Natural killer cell treated with Interleukin-12 subunit alpha and Interleukin-12 subunit beta and Interleukin-15 and Interleukin-18, amount 100 ng/mL, for 72 hours (primary cell): Measurements from ENCODE around the gene SRSF9. TPM values are rescaled to one million over a fixed set of nuclear protein-coding genes. Genes with fewer than 3 reads are reported as not detected.
A peak's percentile ranks its signal among the peaks of the same experiment; 100 is the strongest.
"Not testable (repeated sequence)": the region's sequence is repeated elsewhere in the genome, so short reads cannot be mapped to it uniquely, and the experiment has no call there.

Source experiments
- ATAC-seq, 2 donors: fragments of 150-1000 bp; cut with Tn5 transposase in 1 of 2; sonication (Bioruptor Pico), chemical (Tn5 transposase) in 1 of 2; 2 replicates each; pipeline ENCODE4 v1.10.0; 2021
- DNase-seq: peaks from one replicate; pipeline ENCODE4 v3.0.0; 2022; ENCODE audit warnings: low spot score
- H3K27ac Mint-ChIP-seq, 2 donors: 1 replicate in 1 of 2; 2 replicates in 1 of 2; pipeline ENCODE4 v1.8.0; 2022; ENCODE audit warnings: mixed read lengths in 2 of 2, mild to moderate bottlenecking in 1 of 2, moderate library complexity in 1 of 2
- H3K27me3 Mint-ChIP-seq, 2 donors: 1 replicate in 1 of 2; 2 replicates in 1 of 2; pipeline ENCODE4 v1.8.0; 2022; ENCODE audit warnings: mixed read lengths in 2 of 2
- H3K36me3 Mint-ChIP-seq: one replicate; pipeline ENCODE4 v1.8.0; 2022; ENCODE audit warnings: mixed read lengths
- H3K4me1 Mint-ChIP-seq, 2 donors: 1 replicate in 1 of 2; 2 replicates in 1 of 2; pipeline ENCODE4 v1.8.0; 2022; ENCODE audit warnings: low read depth in 2 of 2, mixed read lengths in 2 of 2, mild to moderate bottlenecking in 1 of 2
- H3K4me3 Mint-ChIP-seq: one replicate; pipeline ENCODE4 v1.8.0; 2022; ENCODE audit warnings: mixed read lengths
- H3K9me3 Mint-ChIP-seq: 2 replicates; pipeline ENCODE4 v1.8.0; 2022; ENCODE audit warnings: mixed read lengths
- total RNA-seq, 2 donors: library from RNA; stranded (reverse); gene quantifications; one replicate each; pipeline ENCODE4 v1.2.3, GENCODE V29; 2022

The SRSF9 gene
- total RNA-seq, 2 donors from 2014 or later, result 246 to 331 TPM

GRCh38 chr12:120490833-120491512 lies 21.4 kb upstream of the SRSF9 start:
- H3K4me3 Mint-ChIP-seq, result no peak overlapping the region
- no peak for DNase-seq
- H3K27me3 Mint-ChIP-seq, result no peaks in the 10 kb centered on the region
- ATAC-seq, result no peak
- no peaks in the 10 kb centered on the region for H3K36me3 Mint-ChIP-seq
- no peak overlapping the region for H3K27ac Mint-ChIP-seq
- H3K4me1 Mint-ChIP-seq, result peaks cover 9 to 18% of the 10 kb centered on the region in 2 donors
- no peaks in the 10 kb centered on the region for H3K9me3 Mint-ChIP-seq

- ATAC-seq (no peak), DNase-seq (no peak)
- Mint-ChIP-seq H3K9me3 (no peaks in the 10 kb centered on the region), H3K36me3 (no peaks in the 10 kb centered on the region), H3K27me3 (no peaks in the 10 kb centered on the region), H3K4me1 (peaks cover 6 to 13% of the 10 kb centered on the region in 2 donors), H3K27ac (no peak overlapping the region), H3K4me3 (no peak overlapping the region)
These were observed 20.8 kb upstream of the SRSF9 start for GRCh38 chr12:120490325-120490724.

GRCh38 chr12:120489018-120489417 lies 19.5 kb upstream of the SRSF9 start:
- H3K27ac Mint-ChIP-seq, result no peak overlapping the region

GRCh38 chr12:120488057-120488640 lies 18.6 kb upstream of the SRSF9 start:
- H3K27ac Mint-ChIP-seq, result peak overlapping the region in 1 of 2 donors; percentile 52
- no peak for DNase-seq
- H3K4me3 Mint-ChIP-seq, result no peak overlapping the region
- ATAC-seq, result no peak
- H3K27me3 Mint-ChIP-seq, result no peaks in the 10 kb centered on the region
- H3K9me3 Mint-ChIP-seq, result no peaks in the 10 kb centered on the region
- H3K4me1 Mint-ChIP-seq, result peaks cover 11 to 17% of the 10 kb centered on the region in 2 donors
- no peaks in the 10 kb centered on the region for H3K36me3 Mint-ChIP-seq

More at GRCh38 chr12:120489018-120489417, 19.5 kb upstream of the SRSF9 start:
- ATAC-seq, result no peak
- H3K9me3 Mint-ChIP-seq, result no peaks in the 10 kb centered on the region
- no peaks in the 10 kb centered on the region for H3K27me3 Mint-ChIP-seq
- H3K4me1 Mint-ChIP-seq, result peaks cover 3 to 9% of the 10 kb centered on the region in 2 donors
- DNase-seq, result no peak
- no peaks in the 10 kb centered on the region for H3K36me3 Mint-ChIP-seq
- no peak overlapping the region for H3K4me3 Mint-ChIP-seq

GRCh38 chr12:120487552-120487951 lies 18.0 kb upstream of the SRSF9 start:
- not testable (repeated sequence) for H3K27ac Mint-ChIP-seq, H3K27me3 Mint-ChIP-seq, ATAC-seq, DNase-seq, H3K4me3 Mint-ChIP-seq, H3K36me3 Mint-ChIP-seq, H3K9me3 Mint-ChIP-seq
- peaks cover 14 to 20% of the 10 kb centered on the region in 2 donors for H3K4me1 Mint-ChIP-seq

GRCh38 chr12:120485961-120486881 lies 16.7 kb upstream of the SRSF9 start:
- H3K36me3 Mint-ChIP-seq, result no peaks in the 10 kb centered on the region
- DNase-seq, result no peak
- H3K27me3 Mint-ChIP-seq, result no peaks in the 10 kb centered on the region
- ATAC-seq, result no peak
- no peak overlapping the region for H3K27ac Mint-ChIP-seq
- peaks cover 22 to 30% of the 10 kb centered on the region in 2 donors for H3K4me1 Mint-ChIP-seq
- H3K9me3 Mint-ChIP-seq, result no peaks in the 10 kb centered on the region
- no peak overlapping the region for H3K4me3 Mint-ChIP-seq

- no peaks in the 10 kb centered on the region for H3K36me3 Mint-ChIP-seq
- DNase-seq (no peak), ATAC-seq (peak in 1 of 2 donors; percentile 60)
- no peaks in the 10 kb centered on the region for H3K27me3 Mint-ChIP-seq
- H3K4me3 Mint-ChIP-seq, result no peak overlapping the region
- H3K9me3 Mint-ChIP-seq, result no peaks in the 10 kb centered on the region
- peak overlapping the region; percentile 12 to 100 for H3K27ac Mint-ChIP-seq
- H3K4me1 Mint-ChIP-seq, result peaks cover 42 to 46% of the 10 kb centered on the region in 2 donors
These were observed 14.1 kb upstream of the SRSF9 start for GRCh38 chr12:120483621-120484020.

- H3K4me3 Mint-ChIP-seq, result peak overlapping the region; percentile 79
- ATAC-seq (peak; percentile 66 to 77), DNase-seq (no peak)
- no peaks in the 10 kb centered on the region for H3K9me3 Mint-ChIP-seq
- H3K4me1 Mint-ChIP-seq, result peaks cover 44 to 45% of the 10 kb centered on the region in 2 donors
- H3K27ac Mint-ChIP-seq, result peak overlapping the region; percentile 72 to 100
- no peaks in the 10 kb centered on the region for H3K27me3 Mint-ChIP-seq
- H3K36me3 Mint-ChIP-seq, result no peaks in the 10 kb centered on the region
These were observed 11.6 kb upstream of the SRSF9 start for GRCh38 chr12:120481022-120481767.

GRCh38 chr12:120480211-120480610 lies 10.7 kb upstream of the SRSF9 start:
- Mint-ChIP-seq H3K36me3 (no peaks in the 10 kb centered on the region), H3K27ac (peak overlapping the region; percentile 72 to 100), H3K4me1 (peaks cover 47 to 52% of the 10 kb centered on the region in 2 donors), H3K27me3 (no peaks in the 10 kb centered on the region), H3K9me3 (no peaks in the 10 kb centered on the region), H3K4me3 (peak overlapping the region; percentile 79)
- DNase-seq (no peak), ATAC-seq (peak in 1 of 2 donors; percentile 36)

GRCh38 chr12:120479458-120479857 lies 9.9 kb upstream of the SRSF9 start:
- Mint-ChIP-seq H3K9me3 (no peaks in the 10 kb centered on the region), H3K4me3 (peak overlapping the region; percentile 41), H3K27me3 (no peaks in the 10 kb centered on the region), H3K27ac (peak overlapping the region; percentile 72 to 100), H3K36me3 (no peaks in the 10 kb centered on the region), H3K4me1 (peaks cover 52 to 58% of the 10 kb centered on the region in 2 donors)
- DNase-seq, result no peak
- no peak for ATAC-seq

- Mint-ChIP-seq H3K36me3 (no peaks in the 10 kb centered on the region), H3K27me3 (no peaks in the 10 kb centered on the region), H3K4me3 (no peak overlapping the region), H3K9me3 (no peaks in the 10 kb centered on the region), H3K27ac (peak overlapping the region; percentile 66 to 86), H3K4me1 (peaks cover 40 to 53% of the 10 kb centered on the region in 2 donors)
- DNase-seq, result no peak
- ATAC-seq, result no peak
These were observed 6.1 kb upstream of the SRSF9 start for GRCh38 chr12:120475643-120476042.

- ATAC-seq, result no peak
- Mint-ChIP-seq H3K36me3 (no peaks in the 10 kb centered on the region), H3K9me3 (no peaks in the 10 kb centered on the region), H3K27me3 (no peaks in the 10 kb centered on the region), H3K27ac (peak overlapping the region in 1 of 2 donors; percentile 32), H3K4me3 (no peak overlapping the region), H3K4me1 (peaks cover 33 to 49% of the 10 kb centered on the region in 2 donors)
- no peak for DNase-seq
These were observed 5.0 kb upstream of the SRSF9 start for GRCh38 chr12:120474616-120474960.
